Measurements from ENCODE around the gene ELAPOR2.
"Not testable (repeated sequence)": the region's sequence is repeated elsewhere in the genome, so short reads cannot be mapped to it uniquely, and the experiment has no call there.

Gene ELAPOR2, protein sequence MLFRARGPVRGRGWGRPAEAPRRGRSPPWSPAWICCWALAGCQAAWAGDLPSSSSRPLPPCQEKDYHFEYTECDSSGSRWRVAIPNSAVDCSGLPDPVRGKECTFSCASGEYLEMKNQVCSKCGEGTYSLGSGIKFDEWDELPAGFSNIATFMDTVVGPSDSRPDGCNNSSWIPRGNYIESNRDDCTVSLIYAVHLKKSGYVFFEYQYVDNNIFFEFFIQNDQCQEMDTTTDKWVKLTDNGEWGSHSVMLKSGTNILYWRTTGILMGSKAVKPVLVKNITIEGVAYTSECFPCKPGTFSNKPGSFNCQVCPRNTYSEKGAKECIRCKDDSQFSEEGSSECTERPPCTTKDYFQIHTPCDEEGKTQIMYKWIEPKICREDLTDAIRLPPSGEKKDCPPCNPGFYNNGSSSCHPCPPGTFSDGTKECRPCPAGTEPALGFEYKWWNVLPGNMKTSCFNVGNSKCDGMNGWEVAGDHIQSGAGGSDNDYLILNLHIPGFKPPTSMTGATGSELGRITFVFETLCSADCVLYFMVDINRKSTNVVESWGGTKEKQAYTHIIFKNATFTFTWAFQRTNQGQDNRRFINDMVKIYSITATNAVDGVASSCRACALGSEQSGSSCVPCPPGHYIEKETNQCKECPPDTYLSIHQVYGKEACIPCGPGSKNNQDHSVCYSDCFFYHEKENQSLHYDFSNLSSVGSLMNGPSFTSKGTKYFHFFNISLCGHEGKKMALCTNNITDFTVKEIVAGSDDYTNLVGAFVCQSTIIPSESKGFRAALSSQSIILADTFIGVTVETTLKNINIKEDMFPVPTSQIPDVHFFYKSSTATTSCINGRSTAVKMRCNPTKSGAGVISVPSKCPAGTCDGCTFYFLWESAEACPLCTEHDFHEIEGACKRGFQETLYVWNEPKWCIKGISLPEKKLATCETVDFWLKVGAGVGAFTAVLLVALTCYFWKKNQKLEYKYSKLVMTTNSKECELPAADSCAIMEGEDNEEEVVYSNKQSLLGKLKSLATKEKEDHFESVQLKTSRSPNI

DNA sequence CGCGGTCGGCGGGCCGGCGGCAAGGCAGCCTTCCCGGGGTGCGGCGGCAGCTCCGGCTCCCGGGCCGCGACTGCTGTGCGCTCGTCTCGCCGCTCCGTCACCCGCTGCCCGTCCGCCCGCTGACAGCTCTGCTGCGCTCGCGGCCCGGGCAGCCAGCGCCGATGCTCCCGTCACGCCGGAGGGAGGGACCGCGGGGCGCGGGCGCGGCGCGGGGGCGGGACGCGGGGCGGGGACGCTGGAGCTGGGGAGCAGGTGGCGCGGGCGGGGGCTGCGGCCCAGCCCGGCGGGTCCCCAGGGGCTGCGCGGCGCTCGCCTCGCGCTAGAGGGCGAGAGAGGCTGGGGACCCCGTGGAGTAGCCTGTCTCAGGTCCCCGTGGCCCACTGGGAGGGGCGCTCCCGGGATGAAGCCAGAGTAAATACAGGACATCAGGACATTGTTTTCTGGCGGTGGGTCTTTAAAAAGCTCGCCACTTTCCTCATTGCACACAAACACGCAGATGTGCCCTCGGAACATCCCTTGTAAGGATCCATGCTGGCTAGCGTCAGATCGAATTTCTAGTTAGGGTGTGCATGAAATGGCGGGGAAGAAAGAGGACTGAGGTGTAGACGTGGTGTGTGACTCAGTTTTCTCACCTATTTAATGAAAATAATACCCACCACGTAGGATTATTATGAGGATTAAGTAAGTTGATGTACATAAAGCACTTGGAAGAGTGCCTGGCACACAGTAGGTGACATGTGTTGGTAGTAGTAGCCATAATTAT lies at the start of gene ELAPOR2:
Gene ELAPOR2, minus strand, starts transcription at position 130 of the 763 bp plus-strand sequence. CDS start 141 bp downstream, outside the sequence.
- no peak for DNase-seq (ENCODE audit: low read depth, low spot score)

DNA sequence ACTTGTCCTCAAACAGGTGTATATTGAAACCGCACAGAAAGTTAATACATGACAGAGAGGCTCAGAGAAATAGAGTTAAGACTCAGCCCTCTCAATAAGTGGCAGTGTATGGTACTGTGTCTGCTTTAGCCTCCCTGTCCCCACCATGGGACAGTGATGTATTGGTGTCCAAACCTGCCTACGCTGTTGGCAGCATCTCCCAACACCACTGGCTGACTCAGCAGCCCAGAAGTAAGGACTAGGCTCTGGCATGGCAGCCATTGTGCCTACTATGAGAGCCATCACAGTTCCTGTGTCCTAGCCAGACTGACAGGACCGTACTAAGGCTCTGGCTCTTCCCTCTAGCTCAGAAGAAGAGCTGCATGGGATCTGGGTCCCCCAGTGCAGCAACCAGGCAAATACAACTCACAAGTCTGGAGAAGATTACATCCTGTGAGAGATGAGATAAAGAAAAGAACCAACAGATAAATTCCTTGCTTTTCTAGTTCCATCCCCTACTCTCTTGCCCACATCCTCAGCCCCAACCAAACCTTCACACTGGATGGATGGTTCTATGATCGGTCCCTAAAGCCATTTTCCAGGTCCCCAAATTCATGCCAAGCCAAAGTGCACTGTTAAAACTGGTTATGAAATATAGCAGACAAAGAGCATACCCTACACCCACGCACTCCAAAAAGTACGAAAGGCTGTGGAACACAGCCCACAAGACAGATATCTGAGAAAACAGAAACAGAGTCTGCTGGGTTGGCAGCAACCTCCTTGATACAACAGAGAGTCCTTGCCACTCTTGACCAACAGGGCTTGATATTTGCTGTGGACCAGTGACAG lies 48.7 kb upstream of the ELAPOR2 start:
- no peak for DNase-seq (ENCODE audit: low read depth, low spot score)

DNA sequence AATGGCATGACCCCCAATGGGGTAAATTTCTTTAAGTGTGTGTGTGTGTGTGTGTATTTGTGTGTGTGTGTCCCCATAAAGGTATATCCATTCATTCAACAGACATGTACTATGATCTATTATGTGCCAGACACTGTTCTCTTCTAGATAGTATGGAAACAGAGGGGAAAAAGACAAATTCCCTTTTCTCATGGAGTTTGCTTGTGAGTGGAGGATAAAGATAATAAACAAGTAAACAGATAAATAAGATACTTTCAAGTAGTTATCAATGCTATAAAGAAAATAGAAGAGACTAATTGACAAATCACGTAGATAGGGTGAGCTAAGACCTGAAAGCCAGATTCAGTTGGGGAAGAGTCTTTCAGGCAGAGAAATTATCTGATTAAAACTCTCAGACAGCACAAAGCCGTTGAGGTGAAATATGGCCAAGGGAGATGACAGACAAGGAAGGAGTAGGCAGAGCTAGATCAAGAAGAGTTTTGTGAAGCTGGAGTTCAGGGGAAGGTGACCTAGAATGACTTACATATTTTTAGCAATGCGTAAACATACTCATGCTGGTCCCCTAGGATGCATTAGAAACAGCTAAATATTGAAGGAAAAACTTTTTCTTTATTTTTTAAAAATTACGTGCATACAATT lies 47.6 kb upstream of the ELAPOR2 start:
- DNase-seq (ENCODE audit: low read depth, low spot score) = no peak

DNA sequence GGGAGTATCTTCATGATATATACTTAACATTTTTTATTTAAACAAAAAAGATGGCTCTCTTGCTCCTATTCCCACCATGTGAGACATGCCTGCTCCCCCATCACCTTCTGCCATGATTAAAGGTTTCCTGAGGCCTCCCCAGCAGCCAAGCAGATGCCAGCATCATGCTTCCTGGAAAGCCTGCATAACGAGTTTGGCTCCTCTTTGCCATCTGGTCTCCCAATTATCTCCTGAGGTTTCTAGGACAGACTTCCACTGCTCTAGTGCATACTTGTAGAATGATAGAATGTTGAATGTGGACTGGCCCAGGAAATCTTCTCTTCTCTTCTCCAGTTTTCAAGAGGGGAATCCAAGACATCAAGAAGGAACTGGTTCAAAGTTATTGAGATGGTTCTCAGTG lies 45.9 kb upstream of the ELAPOR2 start:
- DNase-seq (ENCODE audit: low read depth, low spot score) = no peak

DNA sequence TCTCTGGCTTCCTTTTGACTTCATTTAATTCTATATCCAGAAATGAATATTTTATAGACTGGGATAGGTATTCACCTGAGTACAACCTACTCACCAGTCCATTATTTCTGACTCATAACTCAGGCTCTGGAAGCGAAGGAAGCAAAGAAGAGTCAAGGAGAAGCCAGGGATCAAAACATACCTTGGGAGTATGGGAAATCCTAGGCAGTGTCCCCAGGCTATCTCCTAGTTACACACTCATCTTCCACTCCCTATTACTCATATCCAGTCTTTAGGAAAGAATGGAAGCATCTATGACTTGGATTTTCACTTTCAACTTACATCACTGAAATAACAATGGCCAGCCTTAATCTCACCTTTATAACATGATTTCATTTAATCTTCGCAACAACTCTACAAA lies 40.9 kb upstream of the ELAPOR2 start:
- no peak for DNase-seq (ENCODE audit: low read depth, low spot score)

DNA sequence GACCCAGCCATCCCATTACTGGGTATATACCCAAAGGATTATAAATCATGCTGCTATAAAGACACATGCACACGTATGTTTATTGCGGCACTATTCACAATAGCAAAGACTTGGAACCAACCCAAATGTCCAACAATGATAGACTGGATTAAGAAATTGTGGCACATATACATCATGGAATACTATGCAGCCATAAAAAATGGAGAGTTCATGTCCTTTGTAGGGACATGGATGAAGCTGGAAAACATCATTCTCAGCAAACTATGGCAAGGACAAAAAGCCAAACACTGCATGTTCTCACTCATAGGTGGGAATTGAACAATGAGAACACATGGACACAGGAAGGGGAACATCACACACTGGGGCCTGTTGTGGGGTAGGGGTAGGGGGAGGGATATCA lies 37.9 kb upstream of the ELAPOR2 start:
- not testable (repeated sequence) for DNase-seq (ENCODE audit: low read depth, low spot score)

DNA sequence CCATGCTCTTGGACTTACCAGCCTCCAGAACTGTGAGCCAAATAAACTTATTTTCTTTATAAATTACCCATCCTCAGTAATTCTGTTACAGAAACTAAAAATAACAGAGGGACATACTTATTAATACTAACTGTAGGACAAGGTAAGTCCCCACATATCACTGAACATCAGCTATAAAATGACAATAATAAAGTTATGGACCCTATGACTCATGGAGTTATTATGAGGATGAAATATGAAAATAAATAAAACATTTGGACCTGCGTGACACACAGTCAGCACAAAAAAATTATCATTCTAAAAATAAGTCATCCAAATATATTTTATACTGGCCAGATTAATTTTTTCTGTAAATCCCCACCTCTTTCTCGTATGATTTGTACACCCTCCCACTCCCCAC lies 34.9 kb upstream of the ELAPOR2 start:
- no peak for DNase-seq (ENCODE audit: low read depth, low spot score)

DNA sequence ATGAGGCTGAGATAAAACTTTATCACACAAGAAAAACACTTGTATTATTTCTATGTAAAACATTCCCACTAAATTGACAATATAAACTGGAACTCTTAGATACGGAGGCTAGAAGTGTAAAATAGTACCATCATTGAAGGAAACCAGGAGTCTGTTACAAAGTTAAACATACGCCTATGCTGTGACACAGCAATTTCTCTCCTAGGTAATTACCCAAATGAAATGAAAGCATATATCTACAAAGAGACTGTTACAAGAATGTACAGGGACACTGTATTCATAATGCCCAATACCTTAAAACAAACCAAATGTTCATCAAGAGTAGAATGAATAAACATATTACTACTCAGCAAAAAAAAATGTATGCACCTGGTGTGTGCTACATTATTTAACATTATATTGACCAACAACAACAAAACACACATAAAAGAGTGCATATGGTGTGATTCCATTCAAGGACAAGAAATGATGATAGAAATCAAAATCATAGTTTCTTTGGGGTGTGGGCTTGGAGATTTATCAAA lies 33.2 kb upstream of the ELAPOR2 start:
- DNase-seq (ENCODE audit: low read depth, low spot score) = no peak

DNA sequence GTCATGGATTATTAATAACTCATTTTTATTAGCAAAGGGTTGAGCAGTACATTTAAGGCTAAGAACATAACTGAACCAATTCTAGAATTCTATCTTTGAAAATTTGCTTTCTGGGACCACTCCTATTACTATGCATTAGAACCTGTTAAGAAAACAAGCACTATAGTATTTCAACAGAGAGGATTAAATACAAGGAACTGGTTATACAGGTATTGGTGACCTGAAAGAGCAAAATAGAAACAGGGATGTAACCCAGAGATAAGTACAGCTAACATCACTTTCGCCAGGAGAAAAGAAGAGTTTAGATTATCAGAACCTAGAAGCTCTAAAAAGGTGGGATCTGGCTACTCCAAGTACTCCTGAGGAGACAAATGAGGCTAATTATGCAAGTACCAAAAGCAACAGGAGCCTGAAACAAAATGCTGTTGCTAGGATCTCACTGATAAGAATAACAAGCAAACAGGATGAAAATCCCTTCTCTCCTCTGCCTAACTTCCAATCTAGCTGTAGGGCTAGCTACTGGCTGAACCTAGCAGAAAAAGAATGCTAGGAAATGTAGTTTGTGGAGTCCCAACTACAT lies 32.1 kb upstream of the ELAPOR2 start:
- no peak for DNase-seq (ENCODE audit: low read depth, low spot score)

DNA sequence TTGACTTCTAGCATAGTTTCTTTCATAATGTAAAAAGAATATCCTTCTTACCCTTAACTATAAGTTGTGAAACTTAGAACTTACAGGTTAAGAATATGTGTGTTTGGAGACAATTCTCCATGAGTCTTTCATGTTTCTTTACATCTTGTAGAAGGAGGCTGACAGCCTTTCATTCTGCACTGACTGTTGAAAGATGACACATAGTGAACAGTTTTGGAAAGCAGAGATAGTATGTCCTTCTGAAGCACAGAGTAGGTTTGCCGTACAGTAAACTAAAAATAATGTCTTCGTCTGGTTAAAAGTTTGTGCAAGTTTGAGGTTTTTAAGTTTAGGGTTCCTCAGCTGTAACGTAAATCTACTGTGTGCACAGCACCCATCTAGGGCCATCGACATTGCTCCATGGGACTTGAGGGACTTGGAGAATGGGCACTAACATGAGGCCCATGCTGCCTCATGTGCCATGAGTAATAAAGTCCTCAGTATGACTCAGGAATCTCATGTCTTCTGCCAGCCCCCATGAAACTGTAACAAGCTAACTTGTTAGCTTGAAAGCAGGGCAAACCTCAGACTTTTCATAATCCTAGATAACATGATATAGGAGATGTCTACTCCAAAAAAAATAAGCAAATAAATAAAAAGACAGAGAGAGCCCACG lies 24.5 kb upstream of the ELAPOR2 start:
- no peak for DNase-seq (ENCODE audit: low read depth, low spot score)

DNA sequence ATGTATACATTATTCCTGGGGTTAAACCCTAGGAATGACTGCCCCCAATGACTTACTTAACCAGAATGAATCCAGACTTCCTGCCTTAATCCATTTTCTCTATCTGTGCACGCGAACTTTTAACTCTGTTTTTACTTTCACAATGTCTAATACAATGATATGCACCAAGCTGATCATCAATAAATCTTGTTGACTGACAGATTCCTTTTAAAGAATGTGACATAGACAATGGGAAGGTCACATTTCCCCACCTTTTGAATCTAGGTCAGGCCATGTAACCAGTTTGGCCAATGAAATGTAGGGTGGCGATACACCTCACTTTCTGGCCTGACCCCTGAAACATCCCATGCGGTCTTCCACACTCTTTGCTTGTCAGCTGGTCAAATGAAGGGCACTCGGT lies 23.2 kb upstream of the ELAPOR2 start:
- DNase-seq (ENCODE audit: low read depth, low spot score) = no peak

DNA sequence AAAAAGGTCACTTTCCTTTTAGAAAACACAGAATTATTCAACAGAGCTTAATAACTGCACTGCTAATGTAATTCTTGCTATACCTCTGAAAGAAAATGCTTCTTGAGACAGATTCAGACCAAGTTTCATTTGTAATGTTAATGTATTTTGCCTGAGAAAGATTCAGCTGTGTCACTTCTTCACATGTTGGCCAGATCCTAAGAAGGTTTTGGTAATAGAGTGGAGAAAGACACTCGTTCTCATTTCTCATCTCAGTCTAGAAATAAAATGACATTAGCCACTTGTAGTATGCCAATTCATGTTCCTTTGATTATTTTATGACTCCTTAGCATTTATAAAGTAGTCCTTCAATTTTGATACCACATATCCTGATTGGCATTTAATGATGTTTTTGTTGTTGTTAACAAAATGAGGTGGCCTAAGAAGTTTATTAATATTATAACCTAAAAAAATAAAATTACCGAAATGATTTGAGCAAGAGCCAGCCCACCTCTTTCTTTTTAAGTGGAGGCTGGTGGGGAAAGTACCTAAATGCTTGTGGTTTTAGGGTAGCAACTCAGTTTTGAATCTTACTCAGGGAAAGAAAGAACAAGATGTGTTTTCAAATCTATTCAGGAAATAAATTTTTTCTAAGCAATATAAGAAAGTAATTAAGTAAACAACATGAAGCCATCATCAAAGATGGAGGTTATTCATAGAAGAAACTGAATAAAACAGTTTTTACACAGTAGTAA lies 16.4 kb upstream of the ELAPOR2 start:
- DNase-seq (ENCODE audit: low read depth, low spot score) = no peak

DNA sequence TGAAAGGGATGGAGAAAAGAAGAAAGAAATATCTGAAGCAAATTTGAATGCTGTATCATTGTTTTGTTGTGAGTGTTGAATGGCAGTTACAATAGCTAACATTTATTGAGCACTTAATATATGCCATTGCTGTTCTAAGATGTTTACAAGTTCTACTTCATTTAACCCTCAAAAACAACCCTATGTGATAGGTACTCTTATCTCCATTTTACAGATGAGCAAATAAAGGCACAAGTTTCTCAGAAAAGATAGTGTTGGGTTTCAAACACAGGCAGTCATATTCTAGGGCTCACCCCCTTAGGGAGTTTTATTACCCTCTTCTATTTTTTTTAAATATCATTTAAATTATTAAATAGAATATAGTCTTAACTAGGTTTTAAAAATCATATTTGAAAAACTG lies 8.3 kb upstream of the ELAPOR2 start:
- no peak for DNase-seq (ENCODE audit: low read depth, low spot score)

DNA sequence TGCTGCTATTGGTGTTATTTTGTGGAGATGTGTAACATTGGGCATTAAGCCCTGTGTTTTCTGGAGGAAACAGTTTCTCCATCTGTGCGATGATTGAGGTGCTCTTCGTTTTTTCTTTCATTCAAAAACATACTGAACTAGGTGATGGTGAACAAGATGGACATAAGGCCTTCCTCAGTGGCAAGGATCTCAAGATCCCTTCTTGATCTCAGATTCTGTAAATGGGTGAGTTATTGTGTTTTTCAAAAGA lies 759 bp upstream of the ELAPOR2 start:
- no peak for DNase-seq (ENCODE audit: low read depth, low spot score)

DNA sequence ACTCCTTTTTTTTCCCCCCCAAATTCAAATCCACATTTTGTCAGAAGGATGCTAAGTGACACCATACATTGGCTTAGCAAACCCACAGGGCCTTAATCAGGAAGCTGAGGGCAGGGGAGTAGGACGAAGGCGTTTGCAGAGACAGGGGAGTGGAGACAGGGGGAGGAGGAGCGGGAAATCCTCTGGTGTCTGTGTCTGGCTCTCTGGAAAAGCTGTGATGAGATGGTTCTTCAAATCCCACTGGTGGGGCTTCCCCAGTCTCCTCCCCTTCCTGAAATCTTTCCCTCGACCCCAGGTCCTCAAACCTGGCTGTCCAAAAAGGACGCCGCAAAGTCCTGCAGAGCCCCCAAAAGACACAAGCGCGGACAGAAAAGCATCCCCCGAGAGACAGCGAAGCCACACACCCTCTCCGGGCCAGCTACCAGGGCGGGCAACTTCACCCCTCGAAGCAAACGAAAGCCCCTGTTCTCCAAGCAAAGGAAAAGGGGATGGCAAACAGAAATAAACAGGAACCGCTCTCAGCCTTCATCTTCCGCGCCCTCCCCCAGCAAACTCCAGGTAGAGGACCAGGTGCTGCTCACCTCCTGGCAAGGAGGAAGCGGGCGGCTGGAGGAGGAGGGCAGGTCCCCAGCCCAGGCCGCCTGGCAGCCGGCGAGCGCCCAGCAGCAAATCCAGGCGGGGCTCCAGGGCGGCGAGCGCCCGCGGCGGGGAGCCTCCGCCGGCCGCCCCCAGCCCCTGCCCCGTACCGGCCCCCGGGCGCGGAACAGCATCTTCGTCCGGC lies 520 bp downstream of the ELAPOR2 start:
- DNase-seq (ENCODE audit: low read depth, low spot score) = no peak

DNA sequence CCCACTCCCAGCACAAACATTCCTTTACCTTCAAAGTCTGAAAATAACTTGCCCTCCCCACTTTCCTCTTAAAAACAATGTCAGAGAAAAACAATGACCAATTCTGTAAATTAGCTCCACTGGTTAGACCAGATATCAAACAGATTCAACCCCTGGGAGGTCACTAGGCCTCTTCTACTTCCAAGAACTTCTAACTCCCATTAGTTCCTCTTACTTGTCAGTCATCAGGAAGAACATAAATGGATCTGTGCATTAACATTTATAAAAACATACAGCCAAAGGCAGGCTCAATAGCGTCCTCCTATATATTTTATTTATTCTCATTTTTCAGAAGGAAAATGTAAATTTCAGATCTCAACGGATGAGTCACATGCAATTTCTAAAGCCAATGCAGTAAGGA lies 2.2 kb downstream of the ELAPOR2 start:
- DNase-seq (ENCODE audit: low read depth, low spot score) = no peak

DNA sequence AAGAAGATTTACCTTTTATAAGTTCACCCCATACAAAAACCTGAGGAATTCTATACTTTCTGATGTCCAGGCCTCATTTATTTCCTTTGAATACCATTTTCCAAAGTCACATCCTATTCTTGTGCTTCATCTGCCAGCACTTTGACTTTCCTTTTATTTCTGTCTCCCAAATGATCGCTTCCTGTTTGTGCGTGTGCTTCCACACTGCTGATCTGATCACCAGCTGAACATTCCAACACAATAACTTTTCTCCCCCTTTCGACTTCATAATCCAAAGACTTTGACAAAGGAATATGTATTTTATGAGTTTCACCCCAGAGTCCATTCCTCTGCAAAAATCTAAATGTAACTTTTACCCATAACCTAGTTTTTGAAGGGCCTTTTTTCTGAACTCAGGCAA lies 3.1 kb downstream of the ELAPOR2 start:
- DNase-seq (ENCODE audit: low read depth, low spot score) = no peak

DNA sequence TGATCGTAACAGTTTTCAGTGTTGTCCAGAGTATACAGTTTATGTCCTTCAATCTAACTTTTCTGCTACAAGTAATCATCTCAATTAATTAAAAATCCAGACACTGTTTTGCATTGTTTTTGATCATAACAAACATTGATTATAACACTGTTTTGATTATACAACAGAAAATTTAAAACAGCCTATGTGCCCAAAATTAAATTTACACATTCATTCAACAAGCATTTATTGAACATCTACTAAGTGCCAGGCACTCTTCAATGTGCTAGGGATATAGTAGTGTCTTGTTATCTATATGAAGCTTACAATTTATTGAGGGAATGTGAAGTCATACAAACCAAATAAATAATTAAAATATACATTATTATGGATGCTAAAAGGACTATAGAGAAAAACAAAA lies 10.6 kb downstream of the ELAPOR2 start:
- DNase-seq (ENCODE audit: low read depth, low spot score) = no peak

Data from brain pericyte (primary cell).